GM19467 (cell line): ENCODE data around the gene PARVB.

Experiments used
- ATAC-seq: cut with Tn5 transposase; IDR thresholded peaks from one replicate; pipeline ENCODE4 v1.9.1; 2021; ENCODE audit warnings: mild to moderate bottlenecking, moderate library complexity; ENCODE audit not compliant: unreplicated experiment

PARVB gene

GRCh38 chr22:44209343-44209742 is 185.2 kb downstream of the PARVB start:
- no peak for ATAC-seq

GRCh38 chr22:44210722-44211121 is 186.6 kb downstream of the PARVB start:
- no peak for ATAC-seq

- ATAC-seq: no peak
Observed at GRCh38 chr22:44211256-44211945, 187.3 kb downstream of the PARVB start.

GRCh38 chr22:44211946-44212930 is 188.1 kb downstream of the PARVB start:
- no peak for ATAC-seq

- no peak for ATAC-seq
Observed at GRCh38 chr22:44212936-44213335, 188.8 kb downstream of the PARVB start.

- ATAC-seq: no peak
Observed at GRCh38 chr22:44213489-44214043, 189.5 kb downstream of the PARVB start.

- ATAC-seq: no peak
Observed at GRCh38 chr22:44214187-44214586, 190.1 kb downstream of the PARVB start.

GRCh38 chr22:44214764-44215163 is 190.7 kb downstream of the PARVB start:
- no peak for ATAC-seq

GRCh38 chr22:44215287-44215686 is 191.2 kb downstream of the PARVB start:
- ATAC-seq: no peak

GRCh38 chr22:44217346-44217745 is 193.2 kb downstream of the PARVB start:
- ATAC-seq: no peak

- no peak for ATAC-seq
Observed at GRCh38 chr22:44218071-44218470, 194.0 kb downstream of the PARVB start.

- ATAC-seq: no peak
Observed at GRCh38 chr22:44219101-44219870, 195.2 kb downstream of the PARVB start.

- no peak for ATAC-seq
Observed at GRCh38 chr22:44220727-44221680, 196.9 kb downstream of the PARVB start.

GRCh38 chr22:44221710-44222475 is 197.8 kb downstream of the PARVB start:
- no peak for ATAC-seq
